HFF-Myc (cell line): Measurements from ENCODE around the gene LEPR.

ENCODE experiments used
- DNase-seq: peaks from one replicate; pipeline ENCODE4 v3.0.0-alpha.2; 2011; ENCODE audit warnings: low read depth; ENCODE audit errors: extremely low read depth
- H3K4me3 ChIP-seq: replicated peaks from 2 replicates; pipeline ENCODE4 v1.5.1; 2011; ENCODE audit warnings: low read depth, mild to moderate bottlenecking, control low read depth, low read length
- TF ChIP-seq, protein P1 (sequence below): IDR thresholded peaks from 2 replicates; pipeline ENCODE4 v1.5.1; 2012; ENCODE audit warnings: mild to moderate bottlenecking, low read depth, low read length, control low read depth; ENCODE audit errors: missing control alignments

LEPR gene

DNA sequence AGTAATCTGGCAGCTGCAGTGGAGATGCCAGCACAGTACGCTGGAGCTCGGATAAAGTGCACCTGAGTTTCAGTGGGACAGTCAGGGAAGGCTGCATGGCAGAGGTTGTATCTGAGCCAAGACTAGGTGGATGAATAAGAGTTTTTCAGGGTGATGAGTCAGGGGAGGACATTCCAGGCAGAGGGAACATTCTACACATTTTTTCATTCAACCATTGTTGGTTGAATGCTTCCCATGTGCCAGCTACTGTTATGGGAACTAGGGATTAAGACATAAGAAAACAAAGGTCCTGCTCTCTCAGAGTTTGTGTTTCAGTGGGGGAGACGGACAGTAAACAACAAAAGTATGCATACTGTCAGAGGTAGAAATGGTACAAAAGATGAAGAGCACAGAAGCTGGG, 5.2 kb downstream of the LEPR start:
- no peak overlapping the region for H3K4me3 ChIP-seq
- TF ChIP-seq, protein P1, sequence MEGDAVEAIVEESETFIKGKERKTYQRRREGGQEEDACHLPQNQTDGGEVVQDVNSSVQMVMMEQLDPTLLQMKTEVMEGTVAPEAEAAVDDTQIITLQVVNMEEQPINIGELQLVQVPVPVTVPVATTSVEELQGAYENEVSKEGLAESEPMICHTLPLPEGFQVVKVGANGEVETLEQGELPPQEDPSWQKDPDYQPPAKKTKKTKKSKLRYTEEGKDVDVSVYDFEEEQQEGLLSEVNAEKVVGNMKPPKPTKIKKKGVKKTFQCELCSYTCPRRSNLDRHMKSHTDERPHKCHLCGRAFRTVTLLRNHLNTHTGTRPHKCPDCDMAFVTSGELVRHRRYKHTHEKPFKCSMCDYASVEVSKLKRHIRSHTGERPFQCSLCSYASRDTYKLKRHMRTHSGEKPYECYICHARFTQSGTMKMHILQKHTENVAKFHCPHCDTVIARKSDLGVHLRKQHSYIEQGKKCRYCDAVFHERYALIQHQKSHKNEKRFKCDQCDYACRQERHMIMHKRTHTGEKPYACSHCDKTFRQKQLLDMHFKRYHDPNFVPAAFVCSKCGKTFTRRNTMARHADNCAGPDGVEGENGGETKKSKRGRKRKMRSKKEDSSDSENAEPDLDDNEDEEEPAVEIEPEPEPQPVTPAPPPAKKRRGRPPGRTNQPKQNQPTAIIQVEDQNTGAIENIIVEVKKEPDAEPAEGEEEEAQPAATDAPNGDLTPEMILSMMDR: no peak
- peak; percentile 58 for DNase-seq

DNA sequence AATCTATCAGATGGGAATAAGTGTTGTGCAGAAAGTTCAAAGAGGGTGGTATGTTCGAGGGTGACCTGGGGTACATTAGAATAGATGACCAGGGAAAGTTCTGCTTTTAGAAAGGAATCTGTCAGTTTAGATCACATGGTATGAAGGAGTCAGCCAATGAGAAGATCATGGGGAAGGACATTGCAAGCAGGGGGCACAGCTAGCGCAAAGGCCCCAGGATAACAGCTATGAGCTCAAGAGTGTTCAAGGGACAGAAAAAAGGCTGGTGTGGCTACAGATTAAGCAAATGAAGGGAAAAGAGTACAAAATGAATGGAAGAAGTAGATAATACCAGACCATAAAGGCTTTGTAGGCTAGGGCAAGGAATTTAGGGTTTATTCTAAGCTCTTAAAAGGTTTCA, 8.6 kb downstream of the LEPR start:
- TF ChIP-seq, protein P1: no peak
- H3K4me3 ChIP-seq: no peak overlapping the region
- no peak for DNase-seq

DNA sequence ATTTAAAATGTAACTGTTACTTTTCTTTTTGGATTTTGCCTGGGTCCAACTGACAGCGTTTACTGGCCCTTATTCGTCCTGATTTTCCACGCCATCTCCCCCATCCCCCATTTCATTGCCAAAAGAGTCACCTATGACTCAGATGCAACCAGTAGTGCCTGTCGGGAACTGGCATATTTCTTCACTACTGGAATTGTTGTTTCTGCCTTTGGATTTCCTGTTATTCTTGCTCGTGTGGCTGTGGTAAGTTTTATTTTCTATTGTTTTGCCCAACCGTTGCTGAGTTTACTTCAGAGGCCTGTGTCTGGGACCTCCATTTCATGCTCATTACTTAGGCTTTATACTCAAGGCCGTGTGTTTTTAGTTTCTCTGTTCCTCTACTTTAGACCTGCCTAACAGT, 9.3 kb downstream of the LEPR start:
- no peak for DNase-seq
- TF ChIP-seq, protein P1: no peak
- H3K4me3 ChIP-seq: no peak overlapping the region

DNA sequence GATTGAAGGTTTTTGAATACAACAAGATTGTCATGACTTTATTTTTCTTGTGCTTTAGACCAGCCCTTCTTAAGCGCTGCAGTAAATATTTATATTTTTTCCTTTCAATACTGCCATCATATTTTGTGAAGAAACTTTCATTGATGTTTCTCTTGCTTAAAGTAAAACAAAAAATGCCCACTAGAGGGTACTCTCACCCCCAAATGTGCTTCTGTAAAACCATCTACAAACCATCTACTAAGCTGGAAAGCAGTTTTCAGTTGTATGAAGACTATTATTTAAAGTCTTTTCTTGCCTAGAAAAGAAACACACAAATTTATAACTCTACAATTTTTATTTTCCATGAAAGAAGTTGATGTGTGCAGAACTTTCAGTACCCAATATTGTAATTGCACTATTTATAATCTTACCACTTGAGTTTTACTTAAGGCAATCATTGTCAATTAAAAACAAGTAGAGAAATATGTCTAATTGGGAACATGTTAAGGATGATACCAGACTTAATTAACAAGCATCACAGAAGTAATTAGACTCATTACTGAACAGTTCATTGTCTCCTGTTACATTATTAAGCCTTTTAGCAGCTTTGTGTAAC, 10.7 kb downstream of the LEPR start:
- DNase-seq: no peak
- TF ChIP-seq, protein P1: peak; percentile 43
- H3K4me3 ChIP-seq: no peak overlapping the region

DNA sequence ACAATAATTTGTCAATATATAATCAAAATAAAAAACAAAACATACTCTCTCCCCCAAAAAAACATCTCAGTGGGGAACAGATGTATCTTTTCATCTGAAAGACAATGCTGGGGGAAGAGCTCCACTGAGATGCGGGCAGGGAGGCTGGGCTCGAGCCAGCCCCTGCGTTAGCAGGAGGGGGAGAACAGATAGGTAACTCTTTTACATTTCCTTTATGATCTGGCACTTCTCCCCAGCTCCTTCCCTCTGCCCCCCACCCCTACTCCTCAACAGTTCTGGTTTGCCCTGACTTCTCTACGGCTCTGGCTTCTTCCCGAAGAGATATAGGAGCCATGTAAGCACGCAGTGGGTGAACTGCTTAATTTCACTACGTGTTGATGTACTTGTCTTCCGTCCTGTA, 12.4 kb downstream of the LEPR start:
- no peak overlapping the region for H3K4me3 ChIP-seq
- no peak for DNase-seq
- TF ChIP-seq, protein P1: no peak

DNA sequence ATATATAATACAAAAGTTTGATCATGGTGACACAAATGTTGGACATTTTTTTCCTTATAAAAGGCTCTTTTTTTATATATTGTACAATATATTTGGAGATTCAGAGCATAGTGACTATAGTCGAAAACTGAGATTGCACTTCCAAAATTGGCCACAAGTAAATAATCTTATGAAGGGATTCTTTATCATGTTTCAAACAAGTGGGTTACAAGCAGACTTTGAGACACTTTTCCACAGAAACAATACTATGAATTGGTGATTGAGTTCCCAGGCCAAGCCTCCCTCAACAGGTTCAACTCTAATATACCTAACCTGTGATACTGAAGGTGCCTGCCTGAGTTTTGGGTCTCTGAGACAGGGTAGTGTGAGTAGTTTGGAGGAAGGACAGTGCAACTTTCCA, 13.8 kb downstream of the LEPR start:
- DNase-seq: no peak
- TF ChIP-seq, protein P1: no peak
- no peak overlapping the region for H3K4me3 ChIP-seq

DNA sequence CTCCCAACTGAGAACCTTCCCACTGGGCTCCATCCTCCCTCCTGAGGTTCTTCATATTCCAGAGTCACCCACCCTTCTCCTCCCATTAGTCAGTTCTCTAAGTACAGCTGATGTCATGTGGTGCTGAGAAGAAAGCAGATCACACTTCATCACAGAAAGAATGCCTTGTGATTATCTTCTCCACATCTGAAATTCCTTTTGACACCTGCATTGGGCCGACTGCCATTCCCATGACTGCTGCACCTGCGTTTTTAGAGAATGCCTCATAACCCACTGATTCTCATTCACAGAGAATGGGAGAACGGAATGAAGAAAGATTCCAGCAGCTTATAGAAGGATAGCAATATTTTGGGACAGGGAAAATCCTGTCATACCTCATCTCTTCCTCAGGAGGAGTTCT, 14.3 kb downstream of the LEPR start:
- DNase-seq: no peak
- TF ChIP-seq, protein P1: no peak
- H3K4me3 ChIP-seq: no peak overlapping the region
